AG09309 (cell line): Measurements from ENCODE around the gene XPO5.
A peak's percentile ranks its signal among the peaks of the same experiment; 100 is the strongest.

Experiments used
- DNase-seq: peaks from one replicate; pipeline ENCODE4 v3.0.0-alpha.2; 2010; ENCODE audit warnings: low read depth
- H3K4me3 ChIP-seq: 2 replicates; pipeline ENCODE4 v1.5.1; 2011; ENCODE audit warnings: mild to moderate bottlenecking, low read depth, low read length, moderate library complexity; ENCODE audit not compliant: control insufficient read depth
- TF ChIP-seq, protein P1 (sequence below): IDR thresholded peaks from 2 replicates; pipeline ENCODE4 v1.5.1; 2011; ENCODE audit warnings: mild to moderate bottlenecking, low read depth, low read length, inconsistent platforms; ENCODE audit not compliant: insufficient read depth, control insufficient read depth; ENCODE audit errors: missing control alignments

The XPO5 gene

DNA sequence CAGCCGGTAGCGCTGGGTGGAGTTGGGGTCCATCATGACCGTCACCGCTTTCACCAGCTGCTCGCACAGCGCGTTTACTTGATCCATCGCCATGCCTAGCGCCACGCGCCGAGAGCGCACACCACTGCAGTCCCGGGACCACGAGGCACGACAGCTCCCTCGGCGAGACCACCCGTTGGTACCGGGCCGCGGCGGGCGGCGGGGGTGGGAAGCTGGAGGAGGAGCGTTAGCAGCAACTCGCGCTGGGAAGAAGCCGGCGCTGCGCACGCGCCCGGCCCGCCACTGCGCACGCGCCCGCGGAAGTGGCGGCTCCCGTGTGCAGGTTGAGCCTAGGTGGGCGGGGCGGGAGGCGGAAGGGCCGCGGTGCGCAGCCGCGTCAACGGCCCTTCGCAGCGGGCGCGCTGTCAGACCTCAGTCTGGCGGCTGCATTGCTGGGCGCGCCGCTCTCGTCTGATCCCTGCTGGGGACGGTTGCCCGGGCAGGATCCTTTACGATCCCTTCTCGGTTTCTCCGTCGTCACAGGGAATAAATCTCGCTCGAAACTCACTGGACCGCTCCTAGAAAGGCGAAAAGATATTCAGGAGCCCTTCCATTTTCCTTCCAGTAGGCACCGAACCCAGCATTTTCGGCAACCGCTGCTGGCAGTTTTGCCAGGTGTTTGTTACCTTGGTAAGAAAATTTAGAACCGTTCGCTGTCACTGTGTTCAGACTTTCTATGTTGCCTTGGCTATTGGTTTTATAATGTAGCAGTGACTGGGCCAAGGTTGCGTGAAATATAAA, at the start of gene XPO5, which contains the start of gene POLH:
Gene XPO5, minus strand, starts transcription at position 267 of the 780 bp plus-strand sequence. Its CDS starts 174 bp downstream, at position 93.
Gene POLH, plus strand, starts transcription at position 414 of the 780 bp plus-strand sequence. CDS start 6,135 bp downstream, outside the sequence.
- TF ChIP-seq, protein P1, sequence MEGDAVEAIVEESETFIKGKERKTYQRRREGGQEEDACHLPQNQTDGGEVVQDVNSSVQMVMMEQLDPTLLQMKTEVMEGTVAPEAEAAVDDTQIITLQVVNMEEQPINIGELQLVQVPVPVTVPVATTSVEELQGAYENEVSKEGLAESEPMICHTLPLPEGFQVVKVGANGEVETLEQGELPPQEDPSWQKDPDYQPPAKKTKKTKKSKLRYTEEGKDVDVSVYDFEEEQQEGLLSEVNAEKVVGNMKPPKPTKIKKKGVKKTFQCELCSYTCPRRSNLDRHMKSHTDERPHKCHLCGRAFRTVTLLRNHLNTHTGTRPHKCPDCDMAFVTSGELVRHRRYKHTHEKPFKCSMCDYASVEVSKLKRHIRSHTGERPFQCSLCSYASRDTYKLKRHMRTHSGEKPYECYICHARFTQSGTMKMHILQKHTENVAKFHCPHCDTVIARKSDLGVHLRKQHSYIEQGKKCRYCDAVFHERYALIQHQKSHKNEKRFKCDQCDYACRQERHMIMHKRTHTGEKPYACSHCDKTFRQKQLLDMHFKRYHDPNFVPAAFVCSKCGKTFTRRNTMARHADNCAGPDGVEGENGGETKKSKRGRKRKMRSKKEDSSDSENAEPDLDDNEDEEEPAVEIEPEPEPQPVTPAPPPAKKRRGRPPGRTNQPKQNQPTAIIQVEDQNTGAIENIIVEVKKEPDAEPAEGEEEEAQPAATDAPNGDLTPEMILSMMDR: peak; percentile 19
- peak; percentile 56 for DNase-seq
- H3K4me3 ChIP-seq: peak within 1 kb of the TSS; percentile 100

DNA sequence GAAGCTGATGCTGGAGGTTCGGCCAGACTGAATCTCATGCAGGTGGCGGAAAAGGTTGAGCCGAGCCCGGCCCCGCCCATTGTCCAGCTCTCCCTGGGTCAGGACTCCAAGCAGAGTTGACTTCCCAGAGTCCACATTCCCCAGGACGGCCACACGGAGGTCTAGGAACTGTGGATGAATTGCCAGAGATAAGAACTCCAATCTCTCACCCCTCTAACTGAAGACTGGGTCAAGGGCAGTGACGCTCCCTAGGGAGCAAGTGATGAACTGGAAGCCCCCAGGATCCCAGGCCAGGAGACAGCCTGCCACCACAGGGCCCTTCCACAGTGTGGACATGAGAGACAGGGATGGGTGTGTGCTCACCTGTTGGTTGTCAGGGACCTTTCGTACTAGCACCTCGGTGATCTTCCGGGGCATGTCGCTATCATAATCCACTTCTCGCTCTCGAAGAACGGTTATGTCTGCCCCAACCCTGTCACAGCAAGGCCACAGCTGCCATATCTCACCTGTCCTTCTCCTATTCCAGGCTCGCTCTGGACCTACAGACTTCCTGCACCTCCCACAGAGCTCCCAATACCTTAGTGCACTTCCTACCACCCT, 49.7 kb upstream of the XPO5 start:
- no peak overlapping the region for H3K4me3 ChIP-seq
- DNase-seq: no peak
- TF ChIP-seq, protein P1: no peak

DNA sequence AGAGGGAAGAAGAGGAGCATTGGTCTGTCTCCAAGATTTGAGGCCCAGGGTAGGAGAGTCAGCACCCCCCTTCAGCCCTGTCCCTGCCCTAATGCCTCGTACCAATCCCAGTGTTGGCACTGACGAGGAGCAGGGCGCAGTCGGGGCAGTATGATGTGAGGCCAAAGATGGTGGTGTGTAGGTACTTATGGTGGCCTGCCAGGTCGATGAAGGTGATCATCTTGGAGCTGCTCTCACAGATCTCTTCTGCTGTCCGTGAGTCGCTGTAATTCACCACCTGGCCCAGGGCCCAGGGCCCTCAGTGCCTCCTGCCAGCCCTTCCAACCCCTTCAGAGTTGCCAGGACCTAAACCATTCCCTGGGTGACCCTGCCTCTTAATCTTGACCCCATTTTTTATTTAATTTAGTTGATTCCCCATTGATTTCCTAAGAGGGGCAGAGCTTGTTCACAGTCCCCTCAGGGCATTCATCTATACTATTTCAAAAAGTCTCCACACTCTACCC, 49.0 kb upstream of the XPO5 start:
- no peak for DNase-seq
- no peak overlapping the region for H3K4me3 ChIP-seq
- TF ChIP-seq, protein P1: no peak

DNA sequence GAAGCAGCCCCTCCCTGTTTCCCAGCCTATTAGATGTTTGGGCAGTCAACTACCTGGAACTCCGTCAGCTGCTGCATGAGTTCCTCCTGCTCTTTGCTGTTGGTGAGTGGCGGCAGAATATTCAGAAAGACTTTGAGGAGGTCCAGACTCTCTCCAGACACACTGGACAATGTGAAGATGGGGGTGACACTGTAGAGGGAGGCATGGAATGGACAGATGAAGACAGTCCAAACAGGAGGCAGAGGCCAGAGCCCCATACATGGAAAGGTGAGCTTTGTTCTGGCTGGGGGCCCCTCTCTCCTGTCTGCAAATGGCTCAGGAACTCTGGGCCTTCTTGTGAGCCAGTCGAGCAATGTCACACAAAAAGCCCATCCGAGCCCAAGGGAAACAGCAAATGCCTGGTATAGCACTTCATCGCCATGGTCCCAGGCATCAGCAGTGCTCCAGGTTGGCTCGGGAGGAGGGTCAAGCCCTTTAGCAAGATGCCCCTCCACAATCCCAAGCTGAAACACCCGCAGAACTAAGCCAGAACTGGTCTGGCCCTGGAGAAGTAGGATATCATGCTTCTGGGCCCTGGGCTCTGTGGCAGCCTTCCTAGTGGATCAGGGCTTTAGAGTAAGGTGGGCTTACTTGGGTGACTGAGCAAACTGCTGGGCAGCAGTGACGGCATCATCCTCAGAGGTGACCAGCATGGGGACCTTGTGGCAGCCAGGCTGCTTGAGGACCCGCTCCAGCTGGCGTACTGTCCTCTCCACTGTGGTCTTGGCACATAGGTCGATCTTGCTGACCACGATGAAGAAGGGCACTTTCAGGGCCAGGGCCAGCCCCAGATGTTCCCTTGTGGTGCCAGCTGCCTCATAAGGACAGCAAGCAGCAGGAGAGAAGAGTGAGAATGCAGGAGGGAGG, 48.3 kb upstream of the XPO5 start:
- DNase-seq: no peak
- TF ChIP-seq, protein P1: no peak

DNA sequence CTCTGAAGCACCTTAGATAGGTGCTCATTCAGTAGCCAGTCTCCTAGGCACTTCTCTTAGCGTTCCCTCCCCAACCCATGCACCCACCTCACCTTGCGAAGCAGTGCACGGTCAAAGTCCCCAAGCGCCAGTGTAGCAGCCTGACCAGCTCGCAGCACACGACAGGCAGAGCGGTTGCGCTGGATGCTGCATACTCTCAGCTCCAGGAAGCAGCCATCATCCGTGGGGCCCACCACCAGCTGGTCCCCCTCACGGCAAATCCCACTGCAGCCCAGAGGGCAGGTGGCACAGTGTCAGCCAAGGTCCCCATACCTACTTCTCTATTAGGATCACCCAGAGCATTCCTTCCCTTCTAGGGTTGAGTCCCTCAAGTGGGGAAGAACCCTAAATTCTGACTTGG, 46.7 kb upstream of the XPO5 start:
- no peak for DNase-seq
- TF ChIP-seq, protein P1: no peak
- H3K4me3 ChIP-seq: no peak overlapping the region

More for the DNA sequence above, 48.3 kb upstream of the XPO5 start:
- no peak overlapping the region for H3K4me3 ChIP-seq

DNA sequence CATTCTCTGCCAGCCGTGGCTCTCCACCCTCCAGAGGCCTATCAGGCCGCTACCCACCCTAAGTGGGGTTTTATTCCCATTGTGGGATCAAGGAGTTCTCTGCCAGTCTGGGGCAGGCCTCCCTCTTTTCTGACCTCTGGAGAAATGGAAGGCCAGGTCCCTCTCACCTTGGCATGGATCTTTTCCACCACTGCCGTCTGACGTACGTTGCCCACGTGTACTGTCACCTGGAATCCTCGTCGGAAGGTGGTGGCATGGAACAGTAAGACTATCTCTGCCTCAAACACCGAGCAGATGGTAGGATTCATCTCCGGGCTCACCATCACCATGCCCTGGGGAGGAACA, 46.0 kb upstream of the XPO5 start:
- no peak overlapping the region for H3K4me3 ChIP-seq
- TF ChIP-seq, protein P1: no peak
- no peak for DNase-seq
